ENCODE results near the gene C1orf74. TPM values are rescaled to one million over a fixed set of nuclear protein-coding genes. Genes with fewer than 3 reads are reported as not detected.

C1orf74 gene
- total RNA-seq, 1 experiment from 2014 or later = 5.7 TPM

DNA sequence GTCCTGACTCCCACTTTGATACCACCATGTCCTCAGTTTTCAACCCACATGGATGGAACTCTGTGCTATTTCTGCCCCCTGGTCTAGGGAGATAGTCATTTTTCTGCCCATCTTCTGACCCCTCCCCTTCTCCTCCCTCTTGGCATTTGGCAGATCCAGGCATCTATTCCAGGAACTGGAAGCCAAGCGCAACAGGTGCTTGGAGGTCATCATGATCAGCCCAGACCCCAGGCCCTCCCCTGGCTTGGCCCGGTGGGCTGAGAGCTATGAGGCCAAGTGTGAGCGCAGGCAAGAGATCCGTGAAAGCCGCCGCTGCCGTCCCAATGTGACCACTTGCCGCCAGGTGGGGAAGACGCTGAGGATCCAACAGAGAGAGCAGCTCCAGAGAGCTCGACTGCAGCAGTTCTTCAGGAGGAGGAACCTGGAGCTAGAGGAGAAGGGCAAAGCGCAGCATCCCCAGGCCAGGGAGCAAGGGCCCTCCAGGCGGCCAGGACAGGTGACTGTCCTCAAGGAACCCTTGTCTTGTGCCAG, 24.5 kb downstream of the C1orf74 start:
- no peak for ATAC-seq
- Histone ChIP-seq H3K27me3 (ENCODE audit: low read length) (no peaks in the 10 kb centered on the region), H3K79me2 (ENCODE audit: low read length) (no peaks in the 10 kb centered on the region), H3K27ac (ENCODE audit: low read length) (no peak overlapping the region), H3K4me1 (ENCODE audit: insufficient read depth, low read length) (no peaks in the 10 kb centered on the region), H3K36me3 (ENCODE audit: low read depth, low read length) (no peaks in the 10 kb centered on the region), H2AFZ (ENCODE audit: low read length) (no peak overlapping the region), H3K9me3 (ENCODE audit: low read length) (no peaks in the 10 kb centered on the region), H3K4me2 (ENCODE audit: low read length) (no peak overlapping the region), H3K9me2 (replicated peaks; ENCODE audit: low read length) (no peaks in the 10 kb centered on the region), H4K20me1 (ENCODE audit: low read length) (no peaks in the 10 kb centered on the region), H3K9ac (ENCODE audit: low read length) (no peak overlapping the region), H3F3A (ENCODE audit: low read length, unreplicated experiment) (no peaks in the 10 kb centered on the region), H3K4me3 (ENCODE audit: low read length) (no peak overlapping the region)
- no peak for DNase-seq
- ChIA-PET POLR2A (ENCODE audit: unreplicated experiment) (no interaction called here), CTCF (no interaction called here)
- TF ChIP-seq EZH2phosphoT487 (IDR thresholded peaks at IDR 0.05; ENCODE audit: borderline replicate concordance, low read length) = no peak
- no peak for TF ChIP-seq EZH2 (IDR thresholded peaks at IDR 0.05; ENCODE audit: low read length, unreplicated experiment)
- TF ChIP-seq, protein P1, sequence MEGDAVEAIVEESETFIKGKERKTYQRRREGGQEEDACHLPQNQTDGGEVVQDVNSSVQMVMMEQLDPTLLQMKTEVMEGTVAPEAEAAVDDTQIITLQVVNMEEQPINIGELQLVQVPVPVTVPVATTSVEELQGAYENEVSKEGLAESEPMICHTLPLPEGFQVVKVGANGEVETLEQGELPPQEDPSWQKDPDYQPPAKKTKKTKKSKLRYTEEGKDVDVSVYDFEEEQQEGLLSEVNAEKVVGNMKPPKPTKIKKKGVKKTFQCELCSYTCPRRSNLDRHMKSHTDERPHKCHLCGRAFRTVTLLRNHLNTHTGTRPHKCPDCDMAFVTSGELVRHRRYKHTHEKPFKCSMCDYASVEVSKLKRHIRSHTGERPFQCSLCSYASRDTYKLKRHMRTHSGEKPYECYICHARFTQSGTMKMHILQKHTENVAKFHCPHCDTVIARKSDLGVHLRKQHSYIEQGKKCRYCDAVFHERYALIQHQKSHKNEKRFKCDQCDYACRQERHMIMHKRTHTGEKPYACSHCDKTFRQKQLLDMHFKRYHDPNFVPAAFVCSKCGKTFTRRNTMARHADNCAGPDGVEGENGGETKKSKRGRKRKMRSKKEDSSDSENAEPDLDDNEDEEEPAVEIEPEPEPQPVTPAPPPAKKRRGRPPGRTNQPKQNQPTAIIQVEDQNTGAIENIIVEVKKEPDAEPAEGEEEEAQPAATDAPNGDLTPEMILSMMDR (conservative IDR thresholded peaks at IDR 0.05; ENCODE audit: low read depth, low read length) = no peak
- intact Hi-C loops (cut with micrococcal nuclease) = no loop called here
- no TSS peak for BruUV-seq (replicated peaks)

DNA sequence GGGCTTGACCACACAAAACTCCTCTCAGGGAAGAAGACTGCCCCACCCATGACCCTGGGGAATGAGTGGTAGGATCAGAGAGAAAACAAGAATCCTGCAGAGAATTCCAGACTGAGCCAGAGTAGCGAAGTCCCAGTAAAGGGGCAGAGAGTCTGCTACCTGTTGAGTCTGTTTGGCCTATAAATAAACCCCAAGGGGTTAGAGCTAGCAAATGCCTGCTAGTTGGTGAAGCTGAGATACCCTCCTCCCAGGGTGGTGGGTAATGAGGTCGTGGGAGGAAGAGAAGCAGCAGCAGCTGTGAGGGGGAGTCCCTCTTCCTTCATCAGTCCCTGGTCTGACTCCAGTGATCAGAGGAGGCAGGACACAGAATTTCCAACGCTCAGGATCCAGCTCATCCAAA, 26.0 kb downstream of the C1orf74 start:
- Histone ChIP-seq H3K4me1 (ENCODE audit: insufficient read depth, low read length) (no peaks in the 10 kb centered on the region), H3K9me2 (replicated peaks; ENCODE audit: low read length) (no peaks in the 10 kb centered on the region), H3K27ac (ENCODE audit: low read length) (no peak overlapping the region), H3K9ac (ENCODE audit: low read length) (no peak overlapping the region), H2AFZ (ENCODE audit: low read length) (no peak overlapping the region), H3K79me2 (ENCODE audit: low read length) (no peaks in the 10 kb centered on the region), H3K4me3 (ENCODE audit: low read length) (no peak overlapping the region), H3K27me3 (ENCODE audit: low read length) (no peaks in the 10 kb centered on the region), H3K9me3 (ENCODE audit: low read length) (no peaks in the 10 kb centered on the region), H3K36me3 (ENCODE audit: low read depth, low read length) (no peaks in the 10 kb centered on the region), H3K4me2 (ENCODE audit: low read length) (no peak overlapping the region), H4K20me1 (ENCODE audit: low read length) (no peaks in the 10 kb centered on the region), H3F3A (ENCODE audit: low read length, unreplicated experiment) (no peaks in the 10 kb centered on the region)
- ChIA-PET CTCF (no interaction called here), POLR2A (ENCODE audit: unreplicated experiment) (no interaction called here)
- no TSS peak for BruUV-seq (replicated peaks)
- DNase-seq (no peak), ATAC-seq (no peak)
- intact Hi-C loops (cut with micrococcal nuclease) = no loop called here
- TF ChIP-seq EZH2 (IDR thresholded peaks at IDR 0.05; ENCODE audit: low read length, unreplicated experiment) = no peak

DNA sequence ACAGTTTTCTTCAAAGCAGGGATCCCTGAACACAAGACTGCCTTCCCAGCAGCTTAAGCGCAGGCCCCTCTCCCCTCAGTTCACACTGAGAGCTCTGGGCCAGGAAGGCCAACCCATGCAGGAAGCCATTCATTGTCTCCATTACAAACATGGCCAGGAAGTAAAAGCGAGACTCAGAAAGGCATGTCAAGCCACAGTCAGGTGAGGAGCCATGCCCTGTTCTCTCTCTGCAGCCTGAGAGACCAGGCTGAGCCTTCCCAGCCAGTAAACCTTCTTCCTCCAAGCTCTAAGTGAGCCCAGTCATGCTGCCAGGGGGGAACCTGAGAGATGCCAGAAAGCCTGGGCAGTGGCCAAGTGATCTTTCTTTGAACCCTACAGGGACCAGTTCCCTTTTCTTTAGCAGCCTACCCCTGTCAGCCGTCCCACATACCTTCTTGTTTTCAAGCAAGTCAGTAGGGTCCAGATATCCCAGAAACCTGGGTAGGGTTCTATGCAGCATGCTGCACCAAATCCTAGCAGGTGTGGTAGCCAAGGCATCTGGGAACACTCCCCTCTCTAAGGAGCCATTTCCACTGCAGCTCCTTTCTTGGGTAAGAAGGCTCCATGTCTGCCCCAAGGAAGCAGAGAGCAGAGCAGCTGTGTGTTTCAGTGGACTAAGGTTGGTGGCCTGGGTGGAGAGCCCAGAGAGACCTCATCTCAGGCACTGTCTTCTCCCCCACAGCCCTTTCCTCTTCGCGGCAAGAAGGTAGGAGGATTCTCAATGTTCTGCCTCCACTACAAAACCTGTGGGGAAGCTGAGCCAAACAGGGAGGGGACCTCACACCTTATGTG, 27.5 kb downstream of the C1orf74 start:
- intact Hi-C loops (cut with micrococcal nuclease) = no loop called here
- Histone ChIP-seq H3K27ac (ENCODE audit: low read length) (no peak overlapping the region), H3K4me3 (ENCODE audit: low read length) (no peak overlapping the region), H3K4me1 (ENCODE audit: insufficient read depth, low read length) (no peaks in the 10 kb centered on the region), H3K27me3 (ENCODE audit: low read length) (no peaks in the 10 kb centered on the region), H3K4me2 (ENCODE audit: low read length) (no peak overlapping the region), H3K36me3 (ENCODE audit: low read depth, low read length) (no peaks in the 10 kb centered on the region), H3K79me2 (ENCODE audit: low read length) (no peaks in the 10 kb centered on the region), H3F3A (ENCODE audit: low read length, unreplicated experiment) (no peaks in the 10 kb centered on the region), H3K9me2 (replicated peaks; ENCODE audit: low read length) (no peaks in the 10 kb centered on the region), H3K9me3 (ENCODE audit: low read length) (no peaks in the 10 kb centered on the region), H4K20me1 (ENCODE audit: low read length) (no peaks in the 10 kb centered on the region), H3K9ac (ENCODE audit: low read length) (no peak overlapping the region), H2AFZ (ENCODE audit: low read length) (no peak overlapping the region)
- ATAC-seq (no peak), DNase-seq (no peak)
- no TSS peak for BruUV-seq (replicated peaks)
- POLR2A ChIA-PET (ENCODE audit: unreplicated experiment) = no interaction called here
- CTCF ChIA-PET = no interaction called here
- no peak for TF ChIP-seq EZH2 (IDR thresholded peaks at IDR 0.05; ENCODE audit: low read length, unreplicated experiment)
- TF ChIP-seq, protein P1 (conservative IDR thresholded peaks at IDR 0.05; ENCODE audit: low read depth, low read length) = no peak

Data from PC-3 (cell line).